ENCODE data around the gene DDX39A. TPM values are rescaled to one million over a fixed set of nuclear protein-coding genes. Genes with fewer than 3 reads are reported as not detected.

DDX39A gene
- total RNA-seq, 1 donor from 2014 or later, result 64.1 TPM

- DNase-seq (ENCODE audit: low read depth in 2 of 2), result peak in 1 of 2 donors; percentile 41
These were observed 55.7 kb downstream of the DDX39A start for GRCh38 chr19:14363183-14364097.

- peak in 1 of 2 donors; percentile 32 for DNase-seq (ENCODE audit: low read depth in 2 of 2)
These were observed 57.3 kb downstream of the DDX39A start for GRCh38 chr19:14361824-14362223.

Other genes starting within 250 kb of the DDX39A start
- gene ADGRL1, start 213.2 kb downstream of the DDX39A start, total RNA-seq, result 3.3 and 5.4 TPM in 2 replicates
- 4.8 and 10.9 TPM in 2 replicates for gene ADGRE5, start 37.9 kb downstream of the DDX39A start, total RNA-seq
- 190 and 250 TPM in 2 replicates for gene PKN1, start 14.0 kb upstream of the DDX39A start, total RNA-seq
- under 0.01 and 0.20 TPM in 2 replicates for gene PTGER1, start 56.0 kb upstream of the DDX39A start, total RNA-seq
- 91.1 and 123 TPM in 2 replicates for gene GIPC1, start 76.8 kb upstream of the DDX39A start, total RNA-seq
- gene DNAJB1, start 99.1 kb upstream of the DDX39A start, total RNA-seq, result 20.7 and 28.4 TPM in 2 replicates
- gene TECR, start 110.3 kb upstream of the DDX39A start, total RNA-seq, result 20.7 and 24.4 TPM in 2 replicates
- 382 and 418 TPM in 2 replicates for gene NDUFB7, start 152.7 kb upstream of the DDX39A start, total RNA-seq
- gene CLEC17A, start 163.7 kb upstream of the DDX39A start, total RNA-seq, result not detected in 2 replicates

Data from lung microvascular endothelial cell (primary cell).